Suppressor macrophage treated with lipopolysaccharide for 4 hours (primary cell): ENCODE results near the gene PI4K2A.
A peak's percentile ranks its signal among the peaks of the same experiment; 100 is the strongest.

ENCODE experiments used
- DNase-seq: peaks from one replicate; pipeline ENCODE4 v3.0.0-alpha.2; 2020

Gene PI4K2A

GRCh38 chr10:97707134-97707861, 66.8 kb downstream of the PI4K2A start:
- no peak for DNase-seq

GRCh38 chr10:97708167-97708566, 67.7 kb downstream of the PI4K2A start:
- DNase-seq = no peak

GRCh38 chr10:97708976-97709946, 68.8 kb downstream of the PI4K2A start:
- peak; percentile 71 for DNase-seq

GRCh38 chr10:97711640-97712572, 71.4 kb downstream of the PI4K2A start:
- peak; percentile 28 for DNase-seq

- peak; percentile 23 for DNase-seq
These were observed 72.9 kb downstream of the PI4K2A start, which contains the start of gene MARVELD1 for GRCh38 chr10:97713339-97713825. TSS of gene MARVELD1 (plus strand) at chr10:97713730. CDS start at chr10:97713877, 147 bp downstream.

- peak; percentile 71 for DNase-seq
These were observed 73.4 kb downstream of the PI4K2A start for GRCh38 chr10:97713826-97714400.

GRCh38 chr10:97714401-97715258, 74.2 kb downstream of the PI4K2A start:
- DNase-seq = peak; percentile 67

- DNase-seq = no peak
These were observed 74.9 kb downstream of the PI4K2A start for GRCh38 chr10:97715259-97715874.

- no peak for DNase-seq
These were observed 77.2 kb downstream of the PI4K2A start for GRCh38 chr10:97717627-97718026.

GRCh38 chr10:97718178-97718577, 77.7 kb downstream of the PI4K2A start:
- peak; percentile 50 for DNase-seq

- no peak for DNase-seq
These were observed 78.2 kb downstream of the PI4K2A start for GRCh38 chr10:97718659-97719142.

GRCh38 chr10:97719602-97720001, 79.1 kb downstream of the PI4K2A start:
- no peak for DNase-seq

GRCh38 chr10:97721871-97722780, 81.7 kb downstream of the PI4K2A start:
- no peak for DNase-seq

- peak; percentile 21 for DNase-seq
These were observed 82.5 kb downstream of the PI4K2A start for GRCh38 chr10:97723001-97723400.

GRCh38 chr10:97724341-97724941, 84.0 kb downstream of the PI4K2A start:
- peak; percentile 91 for DNase-seq
